ENCODE data around the gene BOC. TPM values are rescaled to one million over a fixed set of nuclear protein-coding genes. Genes with fewer than 3 reads are reported as not detected.

The BOC gene
- total and polyA plus RNA-seq, 2 donors (not counting 1 experiment from before 2014, with no cell fraction given), result 2.1 to 4.2 TPM

DNA sequence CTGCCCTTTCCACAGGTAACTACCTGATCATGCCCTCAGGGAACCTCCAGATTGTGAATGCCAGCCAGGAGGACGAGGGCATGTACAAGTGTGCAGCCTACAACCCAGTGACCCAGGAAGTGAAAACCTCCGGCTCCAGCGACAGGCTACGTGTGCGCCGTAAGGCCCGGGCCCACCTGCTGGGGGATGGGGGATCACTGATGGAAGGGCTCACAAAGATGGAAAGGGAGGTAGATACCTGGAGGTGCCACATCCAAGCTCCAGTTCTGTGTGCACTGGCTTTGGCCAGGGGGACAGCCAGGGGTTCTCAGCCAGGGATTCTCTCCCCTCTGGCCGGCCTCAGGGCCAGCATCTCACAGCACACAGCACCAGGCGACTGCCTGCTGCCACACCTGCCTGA, 59.4 kb downstream of the BOC start:
- Histone ChIP-seq H4K20me1 (ENCODE audit: control insufficient read depth, extremely low read depth, insufficient read depth, low read length) (no peaks in the 10 kb centered on the region), H3K4me2 (ENCODE audit: extremely low read depth, insufficient read depth, low read length) (no peak overlapping the region), H3K9ac (ENCODE audit: insufficient read depth, low read length) (no peak overlapping the region), H3K79me2 (ENCODE audit: control insufficient read depth, insufficient read depth, low read length) (no peaks in the 10 kb centered on the region), H3K4me3 (replicated peaks in 1 of 4; ENCODE audit: control extremely low read depth in 1 of 4, insufficient read depth in 1 of 4, low read depth in 3 of 4, low read length in 4 of 4) (no peak overlapping the region), H2AFZ (ENCODE audit: low read length) (no peak overlapping the region), H3K27me3 (ENCODE audit: control insufficient read depth, insufficient read depth, low read length) (no peaks in the 10 kb centered on the region), H3K4me1 (ENCODE audit: control insufficient read depth, extremely low read depth, insufficient read depth, low read length) (peaks cover under 1% of the 10 kb centered on the region), H3K27ac (ENCODE audit: insufficient read depth, low read length) (no peak overlapping the region), H3K36me3 (ENCODE audit: control insufficient read depth, insufficient read depth, low read length) (no peaks in the 10 kb centered on the region), H3K9me3 (ENCODE audit: control insufficient read depth, insufficient read depth, low read depth, low read length) (no peaks in the 10 kb centered on the region)
- TF ChIP-seq, protein P1, sequence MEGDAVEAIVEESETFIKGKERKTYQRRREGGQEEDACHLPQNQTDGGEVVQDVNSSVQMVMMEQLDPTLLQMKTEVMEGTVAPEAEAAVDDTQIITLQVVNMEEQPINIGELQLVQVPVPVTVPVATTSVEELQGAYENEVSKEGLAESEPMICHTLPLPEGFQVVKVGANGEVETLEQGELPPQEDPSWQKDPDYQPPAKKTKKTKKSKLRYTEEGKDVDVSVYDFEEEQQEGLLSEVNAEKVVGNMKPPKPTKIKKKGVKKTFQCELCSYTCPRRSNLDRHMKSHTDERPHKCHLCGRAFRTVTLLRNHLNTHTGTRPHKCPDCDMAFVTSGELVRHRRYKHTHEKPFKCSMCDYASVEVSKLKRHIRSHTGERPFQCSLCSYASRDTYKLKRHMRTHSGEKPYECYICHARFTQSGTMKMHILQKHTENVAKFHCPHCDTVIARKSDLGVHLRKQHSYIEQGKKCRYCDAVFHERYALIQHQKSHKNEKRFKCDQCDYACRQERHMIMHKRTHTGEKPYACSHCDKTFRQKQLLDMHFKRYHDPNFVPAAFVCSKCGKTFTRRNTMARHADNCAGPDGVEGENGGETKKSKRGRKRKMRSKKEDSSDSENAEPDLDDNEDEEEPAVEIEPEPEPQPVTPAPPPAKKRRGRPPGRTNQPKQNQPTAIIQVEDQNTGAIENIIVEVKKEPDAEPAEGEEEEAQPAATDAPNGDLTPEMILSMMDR (conservative IDR thresholded peaks at IDR 0.05 in 1 of 2, IDR thresholded peaks at IDR 0.05 in 1 of 2; ENCODE audit: low read depth in 1 of 2, low read length in 2 of 2), result no peak
- no peak for TF ChIP-seq EZH2 (IDR thresholded peaks at IDR 0.05; ENCODE audit: low read length, missing control alignments)
- no peak for DNase-seq (ENCODE audit: low read depth in 2 of 2)

DNA sequence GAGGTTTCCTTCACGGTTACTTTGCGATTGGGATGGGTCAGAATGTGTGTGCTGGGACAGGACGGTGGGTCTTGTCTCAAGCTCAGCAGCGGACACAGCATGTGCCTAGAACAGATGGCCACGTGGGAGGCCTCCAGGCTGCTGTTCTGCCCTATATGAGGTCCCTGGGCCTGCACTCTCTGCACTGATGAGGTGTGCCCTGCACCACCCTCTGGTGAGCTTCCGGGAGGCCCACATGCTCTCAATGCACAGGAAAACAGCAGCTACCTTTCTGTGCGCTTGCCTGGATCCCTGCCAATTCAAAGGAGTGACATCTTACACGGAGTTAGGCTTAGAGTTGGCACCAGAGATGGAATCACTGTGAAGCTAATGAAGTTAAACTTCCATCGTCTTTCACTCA, 59.8 kb downstream of the BOC start:
- TF ChIP-seq, protein P1 (conservative IDR thresholded peaks at IDR 0.05 in 1 of 2, IDR thresholded peaks at IDR 0.05 in 1 of 2; ENCODE audit: low read depth in 1 of 2, low read length in 2 of 2), result no peak
- TF ChIP-seq EZH2 (IDR thresholded peaks at IDR 0.05; ENCODE audit: low read length, missing control alignments), result no peak
- Histone ChIP-seq H3K4me3 (replicated peaks in 1 of 4; ENCODE audit: control extremely low read depth in 1 of 4, insufficient read depth in 1 of 4, low read depth in 3 of 4, low read length in 4 of 4) (no peak overlapping the region), H3K27me3 (ENCODE audit: control insufficient read depth, insufficient read depth, low read length) (no peaks in the 10 kb centered on the region), H3K27ac (ENCODE audit: insufficient read depth, low read length) (no peak overlapping the region), H2AFZ (ENCODE audit: low read length) (no peak overlapping the region), H3K4me1 (ENCODE audit: control insufficient read depth, extremely low read depth, insufficient read depth, low read length) (peaks cover 5% of the 10 kb centered on the region), H3K79me2 (ENCODE audit: control insufficient read depth, insufficient read depth, low read length) (no peaks in the 10 kb centered on the region), H4K20me1 (ENCODE audit: control insufficient read depth, extremely low read depth, insufficient read depth, low read length) (no peaks in the 10 kb centered on the region), H3K4me2 (ENCODE audit: extremely low read depth, insufficient read depth, low read length) (no peak overlapping the region), H3K9ac (ENCODE audit: insufficient read depth, low read length) (no peak overlapping the region), H3K9me3 (ENCODE audit: control insufficient read depth, insufficient read depth, low read depth, low read length) (no peaks in the 10 kb centered on the region), H3K36me3 (ENCODE audit: control insufficient read depth, insufficient read depth, low read length) (no peaks in the 10 kb centered on the region)
- DNase-seq (ENCODE audit: low read depth in 2 of 2), result no peak

DNA sequence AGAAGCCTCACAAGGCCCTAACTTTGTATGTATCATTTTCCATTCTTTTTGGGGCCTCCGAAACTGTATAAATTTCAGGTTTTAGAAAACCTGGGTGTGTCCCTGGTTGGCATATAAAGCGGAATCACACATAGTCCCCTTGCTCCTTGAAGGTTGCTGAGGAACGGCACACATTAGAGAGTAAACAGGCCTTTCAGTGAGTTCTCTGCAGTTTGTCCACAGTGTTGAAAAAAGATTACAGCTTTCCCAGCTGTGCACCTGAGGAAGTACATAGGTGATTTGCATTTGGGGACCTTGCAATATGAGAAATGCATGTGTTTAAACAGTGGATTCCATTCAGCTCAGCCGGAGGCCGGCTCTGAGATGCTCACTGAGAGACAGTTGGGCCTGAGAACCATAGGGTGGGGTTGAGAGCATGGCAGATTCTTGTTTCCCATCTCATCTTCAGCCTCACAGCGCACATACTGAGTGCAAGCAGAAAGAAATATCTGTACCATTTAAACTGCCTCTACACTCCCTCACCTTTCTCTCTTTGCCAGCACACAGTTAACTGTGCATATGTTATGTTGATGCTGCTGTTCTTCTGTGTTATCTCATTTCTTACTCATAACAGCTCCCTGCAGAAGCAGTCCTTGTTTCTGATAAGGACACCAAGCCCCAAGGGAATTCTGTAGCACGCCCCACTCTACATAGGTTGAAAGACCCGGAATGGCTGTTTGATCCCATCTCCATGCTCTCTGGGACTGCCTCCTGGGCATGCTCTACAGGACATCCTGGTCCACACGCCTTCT, 60.4 kb downstream of the BOC start:
- Histone ChIP-seq H3K4me3 (replicated peaks in 1 of 4; ENCODE audit: control extremely low read depth in 1 of 4, insufficient read depth in 1 of 4, low read depth in 3 of 4, low read length in 4 of 4) (no peak overlapping the region), H3K27me3 (ENCODE audit: control insufficient read depth, insufficient read depth, low read length) (no peaks in the 10 kb centered on the region), H3K27ac (ENCODE audit: insufficient read depth, low read length) (no peak overlapping the region), H3K9ac (ENCODE audit: insufficient read depth, low read length) (no peak overlapping the region), H3K9me3 (ENCODE audit: control insufficient read depth, insufficient read depth, low read depth, low read length) (no peaks in the 10 kb centered on the region), H3K36me3 (ENCODE audit: control insufficient read depth, insufficient read depth, low read length) (no peaks in the 10 kb centered on the region), H3K4me2 (ENCODE audit: extremely low read depth, insufficient read depth, low read length) (no peak overlapping the region), H4K20me1 (ENCODE audit: control insufficient read depth, extremely low read depth, insufficient read depth, low read length) (no peaks in the 10 kb centered on the region), H2AFZ (ENCODE audit: low read length) (no peak overlapping the region), H3K4me1 (ENCODE audit: control insufficient read depth, extremely low read depth, insufficient read depth, low read length) (peaks cover 6% of the 10 kb centered on the region), H3K79me2 (ENCODE audit: control insufficient read depth, insufficient read depth, low read length) (no peaks in the 10 kb centered on the region)
- TF ChIP-seq, protein P1 (conservative IDR thresholded peaks at IDR 0.05 in 1 of 2, IDR thresholded peaks at IDR 0.05 in 1 of 2; ENCODE audit: low read depth in 1 of 2, low read length in 2 of 2), result no peak
- TF ChIP-seq EZH2 (IDR thresholded peaks at IDR 0.05; ENCODE audit: low read length, missing control alignments), result no peak
- DNase-seq (ENCODE audit: low read depth in 2 of 2), result no peak

Data from fibroblast of lung (primary cell).